Ovary (tissue), 9 donors: ENCODE results near the gene ADRB1. TPM values are rescaled to one million over a fixed set of nuclear protein-coding genes. Genes with fewer than 3 reads are reported as not detected.

ENCODE experiments used
- DNase-seq, 5 donors: peaks; one replicate each; pipeline ENCODE4 v3.0.0-alpha.2; 2019 to 2020
- H3K27ac ChIP-seq, 2 donors: fragments of 200-600 bp; one replicate each; pipeline versions ENCODE4 v1.5.1 to v1.8.0; 2019 to 2022
- H3K27me3 ChIP-seq: fragments of 200-600 bp; one replicate; pipeline ENCODE4 v1.8.0; 2022
- H3K36me3 ChIP-seq: fragments of 200-600 bp; sonication (generic); one replicate; pipeline ENCODE4 v1.5.1; 2019
- H3K4me1 ChIP-seq: one replicate; pipeline ENCODE4 v1.8.1; 2013; ENCODE audit warnings: mild to moderate bottlenecking, moderate library complexity; ENCODE audit not compliant: insufficient read depth
- H3K4me3 ChIP-seq: fragments of 200-600 bp; sonication (generic); one replicate; pipeline ENCODE4 v1.5.1; 2017
- H3K9me3 ChIP-seq, 2 donors: fragments of 200-600 bp in 1 of 2; sonication (generic) in 1 of 2; one replicate each; pipeline versions ENCODE4 v1.5.1 to v1.8.1; 2013 to 2019; ENCODE audit warnings: mild to moderate bottlenecking in 1 of 2, moderate library complexity in 1 of 2
- EP300 ChIP-seq: sonication (generic); formaldehyde crosslinking; IDR thresholded peaks from one replicate; pipeline ENCODE4 v1.6.1; 2017; ENCODE audit warnings: antibody characterized with exemption
- POLR2A ChIP-seq: fragments of 450-650 bp; IDR thresholded peaks from one replicate; pipeline ENCODE4 v1.6.1; 2017; ENCODE audit warnings: antibody characterized with exemption, mild to moderate bottlenecking, moderate library complexity
- WGBS, 3 donors: extraction: QIAGEN DNeasy Blood & Tissue Kit in 1 of 3; methylation state at CpG; one replicate each; pipeline versions ENCODE4 v1.1.5 to v1.1.7; 2013 to 2017; 5-methylcytosine and 5-hydroxymethylcytosine counted together
- intact Hi-C, 4 donors: fragments of 100-400 bp; cut with DNase I; formaldehyde crosslinking; loops; one replicate each; pipeline versions ENCODE4 v1.11.0 to v1.15.1; 2022 to 2023
- polyA plus RNA-seq, 2 donors: library from polyadenylated mRNA; stranded (reverse); fragments of 200-250 nt in 1 of 2; fragments of 350-450 nt in 1 of 2; fragmentation: Illumina TruSeq in 1 of 2; extraction: RNeasy Lipid Tissue Mini Kit (QIAGEN cat#74804) in 1 of 2; gene quantifications; one replicate each; pipeline ENCODE4 v1.2.3, GENCODE V29; 2013 to 2014
- total RNA-seq, 7 donors: library from RNA; depleted of rRNA in 2 of 7; stranded (reverse); fragments of >200 nt in 2 of 7; fragmentation: NEBNext Ultra II Directional in 3 of 7; extraction: Animal tissue kit (Norgen Biotek cat#: 25700) in 3 of 7; gene quantifications; one replicate each; pipeline versions ENCODE4 v1.1.0 to v1.2.4, GENCODE V29; 2016 to 2023
- TF ChIP-seq, protein P1 (sequence below), 3 donors: fragments of 450-650 bp in 2 of 3; fragments of 200-600 bp in 1 of 3; IDR thresholded peaks; one replicate each; pipeline versions ENCODE4 v1.5.1 to v1.8.0; 2016 to 2022; ENCODE audit warnings: antibody characterized with exemption in 3 of 3, mild to moderate bottlenecking in 1 of 3
- donor health status: DM: no; HTN: no; CAD: no; lungs with moderate emphysema.
- donor health status: DM: no; HTN: no; CAD: no.
- donor health status: Bipolar disorder and iron deficiency.
- donor health status: DM: yes; HTN: yes; CAD: no.
- donor health status: DM: no; HTN: no; CAD: no.
- donor health status: DM: yes; HTN: yes; CAD: no.

ADRB1 gene
- total and polyA plus RNA-seq, 9 donors: 0.13 to 1.1 (median 0.23) TPM; not detected in 3

DNA sequence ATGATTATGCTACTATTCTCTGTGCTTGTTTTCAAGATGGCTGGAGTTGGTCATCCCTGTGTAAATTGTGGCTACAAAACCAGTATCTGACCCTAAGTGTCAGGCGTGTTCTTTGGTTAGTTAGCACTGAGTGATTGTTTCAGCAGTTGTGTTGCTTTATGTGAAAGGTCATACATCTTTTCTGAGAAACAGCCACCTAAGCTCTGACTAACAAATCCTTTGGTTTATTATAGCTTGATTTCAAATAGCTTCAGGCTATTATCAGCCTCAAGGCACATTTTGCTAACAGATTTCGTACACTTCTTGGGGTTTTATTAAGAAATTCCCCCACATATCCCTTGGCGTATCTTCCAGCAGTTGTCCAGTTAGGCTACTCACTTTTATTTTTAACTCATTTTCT, 4.8 kb upstream of the ADRB1 start:
- H3K4me3 ChIP-seq: no peak overlapping the region
- H3K4me1 ChIP-seq: peaks cover under 1% of the 10 kb centered on the region
- no peak overlapping the region for H3K27ac ChIP-seq
- H3K9me3 ChIP-seq: no peaks in the 10 kb centered on the region
- no peaks in the 10 kb centered on the region for H3K27me3 ChIP-seq
- 63 to 80% (median 67%) methylated on average over 3 of the region's 3 CpGs for WGBS, 3 donors
- TF ChIP-seq POLR2A (no peak), EP300 (no peak)
- TF ChIP-seq, protein P1, sequence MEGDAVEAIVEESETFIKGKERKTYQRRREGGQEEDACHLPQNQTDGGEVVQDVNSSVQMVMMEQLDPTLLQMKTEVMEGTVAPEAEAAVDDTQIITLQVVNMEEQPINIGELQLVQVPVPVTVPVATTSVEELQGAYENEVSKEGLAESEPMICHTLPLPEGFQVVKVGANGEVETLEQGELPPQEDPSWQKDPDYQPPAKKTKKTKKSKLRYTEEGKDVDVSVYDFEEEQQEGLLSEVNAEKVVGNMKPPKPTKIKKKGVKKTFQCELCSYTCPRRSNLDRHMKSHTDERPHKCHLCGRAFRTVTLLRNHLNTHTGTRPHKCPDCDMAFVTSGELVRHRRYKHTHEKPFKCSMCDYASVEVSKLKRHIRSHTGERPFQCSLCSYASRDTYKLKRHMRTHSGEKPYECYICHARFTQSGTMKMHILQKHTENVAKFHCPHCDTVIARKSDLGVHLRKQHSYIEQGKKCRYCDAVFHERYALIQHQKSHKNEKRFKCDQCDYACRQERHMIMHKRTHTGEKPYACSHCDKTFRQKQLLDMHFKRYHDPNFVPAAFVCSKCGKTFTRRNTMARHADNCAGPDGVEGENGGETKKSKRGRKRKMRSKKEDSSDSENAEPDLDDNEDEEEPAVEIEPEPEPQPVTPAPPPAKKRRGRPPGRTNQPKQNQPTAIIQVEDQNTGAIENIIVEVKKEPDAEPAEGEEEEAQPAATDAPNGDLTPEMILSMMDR (IDR thresholded peaks at IDR 0.05): no peak
- DNase-seq: no peak
- H3K36me3 ChIP-seq: no peaks in the 10 kb centered on the region
- intact Hi-C loops: no loop called here

DNA sequence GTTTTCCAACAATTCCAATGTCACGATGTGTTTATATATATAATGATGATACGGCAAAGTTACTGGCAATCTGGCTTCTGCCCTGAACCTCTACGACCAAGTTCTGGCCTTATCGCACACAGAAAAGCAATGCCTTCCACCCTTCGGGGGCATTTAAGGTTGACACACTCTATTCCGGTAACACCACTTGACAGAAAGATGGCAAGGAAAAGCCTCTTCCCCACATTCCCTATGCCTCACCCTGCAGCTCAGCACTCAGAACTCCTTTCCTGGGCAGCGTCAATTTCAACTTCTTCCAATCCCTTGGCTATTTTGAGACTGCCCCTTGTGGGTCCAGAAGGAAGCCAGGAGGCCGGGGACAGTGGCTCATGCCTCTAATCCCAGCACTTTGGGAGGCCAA, 2.5 kb upstream of the ADRB1 start:
- no peaks in the 10 kb centered on the region for H3K36me3 ChIP-seq
- peaks cover 0 to 3% of the 10 kb centered on the region in 2 donors for H3K9me3 ChIP-seq
- WGBS, 3 donors: 83 to 88% (median 85%) methylated on average over 8 of the region's 8 CpGs
- intact Hi-C loops: no loop called here
- H3K27ac ChIP-seq: no peak overlapping the region
- H3K27me3 ChIP-seq: no peaks in the 10 kb centered on the region
- TF ChIP-seq POLR2A (no peak), EP300 (no peak)
- TF ChIP-seq, protein P1 (IDR thresholded peaks at IDR 0.05): no peak
- peaks cover 4% of the 10 kb centered on the region for H3K4me1 ChIP-seq
- no peak overlapping the region for H3K4me3 ChIP-seq
- no peak for DNase-seq

DNA sequence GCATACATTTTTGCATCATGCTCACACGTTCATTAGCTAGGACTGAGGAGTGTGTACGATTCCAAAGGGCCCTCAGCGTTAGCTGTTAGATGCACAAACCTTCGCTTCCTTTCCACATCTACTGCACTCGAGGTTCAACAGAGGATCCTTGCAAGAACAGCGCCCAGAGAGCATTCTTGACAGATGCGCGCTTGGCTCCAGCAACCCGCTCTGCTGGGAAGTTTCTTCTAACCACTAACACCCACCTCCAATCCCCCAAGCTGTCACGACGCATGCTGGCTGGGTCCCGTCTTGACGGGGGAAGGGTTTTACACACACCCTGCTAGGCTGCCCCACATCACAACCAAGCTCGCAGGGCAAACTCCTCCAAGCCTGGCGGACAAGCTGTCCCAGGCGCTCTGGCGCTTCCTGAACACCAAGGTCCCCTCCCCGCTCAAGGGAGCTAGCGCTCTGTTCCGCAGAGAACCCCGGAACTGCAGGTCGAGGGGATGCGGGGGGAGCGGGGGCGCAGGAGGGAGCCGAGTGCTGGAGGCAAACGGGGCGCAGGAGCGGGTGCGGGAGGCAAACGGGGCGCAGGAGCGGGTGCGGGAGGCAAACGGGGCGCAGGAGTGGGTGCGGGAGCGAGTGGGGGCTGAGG, 653 bp upstream of the ADRB1 start:
- intact Hi-C loops: loop anchor here in 1 of 4 donors (1.0 kb wide), 1 partner anchor 30 kb away; no protein-coding TSS in a partner anchor
- Histone ChIP-seq H3K27ac (no peak overlapping the region), H3K4me1 (peaks cover 4% of the 10 kb centered on the region), H3K36me3 (no peaks in the 10 kb centered on the region), H3K4me3 (peak overlapping the region; percentile 23), H3K27me3 (no peaks in the 10 kb centered on the region), H3K9me3 (peaks cover 0 to 3% of the 10 kb centered on the region in 2 donors)
- no peak for TF ChIP-seq POLR2A
- TF ChIP-seq, protein P1 (IDR thresholded peaks at IDR 0.05): no peak
- no peak for TF ChIP-seq EP300
- WGBS, 3 donors: 1 to 3% (median 2%) methylated on average over 26 to 38 of the region's 38 CpGs
- no peak for DNase-seq

DNA sequence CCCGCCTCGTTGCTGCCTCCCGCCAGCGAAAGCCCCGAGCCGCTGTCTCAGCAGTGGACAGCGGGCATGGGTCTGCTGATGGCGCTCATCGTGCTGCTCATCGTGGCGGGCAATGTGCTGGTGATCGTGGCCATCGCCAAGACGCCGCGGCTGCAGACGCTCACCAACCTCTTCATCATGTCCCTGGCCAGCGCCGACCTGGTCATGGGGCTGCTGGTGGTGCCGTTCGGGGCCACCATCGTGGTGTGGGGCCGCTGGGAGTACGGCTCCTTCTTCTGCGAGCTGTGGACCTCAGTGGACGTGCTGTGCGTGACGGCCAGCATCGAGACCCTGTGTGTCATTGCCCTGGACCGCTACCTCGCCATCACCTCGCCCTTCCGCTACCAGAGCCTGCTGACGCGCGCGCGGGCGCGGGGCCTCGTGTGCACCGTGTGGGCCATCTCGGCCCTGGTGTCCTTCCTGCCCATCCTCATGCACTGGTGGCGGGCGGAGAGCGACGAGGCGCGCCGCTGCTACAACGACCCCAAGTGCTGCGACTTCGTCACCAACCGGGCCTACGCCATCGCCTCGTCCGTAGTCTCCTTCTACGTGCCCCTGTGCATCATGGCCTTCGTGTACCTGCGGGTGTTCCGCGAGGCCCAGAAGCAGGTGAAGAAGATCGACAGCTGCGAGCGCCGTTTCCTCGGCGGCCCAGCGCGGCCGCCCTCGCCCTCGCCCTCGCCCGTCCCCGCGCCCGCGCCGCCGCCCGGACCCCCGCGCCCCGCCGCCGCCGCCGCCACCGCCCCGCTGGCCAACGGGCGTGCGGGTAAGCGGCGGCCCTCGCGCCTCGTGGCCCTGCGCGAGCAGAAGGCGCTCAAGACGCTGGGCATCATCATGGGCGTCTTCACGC, 825 bp downstream of the ADRB1 start:
- Histone ChIP-seq H3K9me3 (peaks cover 0 to 3% of the 10 kb centered on the region in 2 donors), H3K4me1 (peaks cover 4% of the 10 kb centered on the region), H3K27me3 (no peaks in the 10 kb centered on the region), H3K27ac (no peak overlapping the region), H3K4me3 (no peak overlapping the region), H3K36me3 (no peaks in the 10 kb centered on the region)
- intact Hi-C loops: no loop called here
- TF ChIP-seq POLR2A: no peak
- TF ChIP-seq, protein P1 (IDR thresholded peaks at IDR 0.05): no peak
- no peak for TF ChIP-seq EP300
- no peak for DNase-seq
- WGBS, 3 donors: 4 to 6% (median 5%) methylated on average over 55 to 106 of the region's 106 CpGs
